H1 (cell line): ENCODE data around the gene CATSPERD. TPM values are rescaled to one million over a fixed set of nuclear protein-coding genes. Genes with fewer than 3 reads are reported as not detected.

Experiments
- CTCF ChIA-PET: fragments of 300-600 bp; sonication (Branson Sonifier 250); formaldehyde crosslinking; loops from one replicate; lab custom pipeline; 2021; ENCODE audit not compliant: partially characterized antibody; lab: Charles Lee
- POLR2A ChIA-PET: fragments of 300-600 bp; sonication (Branson Sonifier 250); formaldehyde crosslinking; loops from one replicate; lab custom pipeline; 2021; ENCODE audit warnings: inconsistent platforms; ENCODE audit not compliant: partially characterized antibody; lab: Charles Lee
- DNase-seq, 2 experiments: peaks; one replicate each; pipeline versions ENCODE4 v3.0.0 to v3.0.0-alpha.2; 2010 to 2022; ENCODE audit warnings: low spot score in 2 of 2, low read depth in 1 of 2, mixed read lengths in 1 of 2
- FAIRE-seq: peaks from 2 replicates; lab custom pipeline; 2011; peaks lifted over from hg19 to GRCh38; lab: Jason Lieb, UNC
- H2AFZ ChIP-seq: 2 replicates; pipeline ENCODE4 v1.8.1; 2012; ENCODE audit warnings: low read length, inconsistent platforms
- H2AK5ac ChIP-seq: 2 replicates; pipeline ENCODE4 v1.6.1; 2013; ENCODE audit warnings: low read depth, low read length
- H2BK120ac ChIP-seq: replicated peaks from 2 replicates; pipeline ENCODE3; 2013; ENCODE audit warnings: low read depth, low read length, inconsistent platforms
- H2BK12ac ChIP-seq: 2 replicates; pipeline ENCODE4 v1.6.1; 2013; ENCODE audit warnings: low read depth, low read length
- H2BK15ac ChIP-seq: 2 replicates; pipeline ENCODE4 v1.6.1; 2013; ENCODE audit warnings: low read length
- H2BK20ac ChIP-seq: 2 replicates; pipeline ENCODE4 v1.6.1; 2013; ENCODE audit warnings: low read length
- H2BK5ac ChIP-seq: 2 replicates; pipeline ENCODE4 v1.6.1; 2013; ENCODE audit warnings: low read depth, low read length
- H3K14ac ChIP-seq: 2 replicates; pipeline ENCODE4 v1.6.1; 2013; ENCODE audit warnings: inconsistent platforms; ENCODE audit not compliant: insufficient read length
- H3K18ac ChIP-seq: 2 replicates; pipeline ENCODE4 v1.6.1; 2013; ENCODE audit warnings: low read length; ENCODE audit errors: extremely low read depth
- H3K23ac ChIP-seq: 2 replicates; pipeline ENCODE4 v1.6.1; 2013; ENCODE audit warnings: inconsistent platforms; ENCODE audit not compliant: insufficient read length
- H3K23me2 ChIP-seq: 2 replicates; pipeline ENCODE4 v1.6.1; 2013; ENCODE audit warnings: low read depth, low read length
- H3K27ac ChIP-seq: 2 replicates; pipeline ENCODE4 v1.6.1; 2011; ENCODE audit warnings: low read depth, low read length, inconsistent platforms
- H3K27me3 ChIP-seq, 4 experiments: replicated peaks in 1 of 4; 1 replicate in 1 of 4; 2 replicates in 3 of 4; pipeline versions ENCODE4 v1.6.1 to v1.8.1; 2011 to 2013; ENCODE audit warnings: low read length in 3 of 4, mild to moderate bottlenecking in 3 of 4, inconsistent platforms in 2 of 4, mixed read lengths in 2 of 4, moderate library complexity in 1 of 4; ENCODE audit not compliant: control insufficient read depth in 3 of 4, insufficient read depth in 3 of 4; ENCODE audit errors: extremely low read depth in 1 of 4
- H3K36me3 ChIP-seq, 4 experiments: 2 replicates each; pipeline versions ENCODE4 v1.6.1 to v1.8.1; 2011 to 2013; ENCODE audit warnings: mild to moderate bottlenecking in 4 of 4, low read length in 3 of 4, moderate library complexity in 2 of 4, control low read depth in 1 of 4, inconsistent platforms in 1 of 4; ENCODE audit not compliant: insufficient read depth in 4 of 4, control insufficient read depth in 2 of 4
- H3K4ac ChIP-seq: replicated peaks from 2 replicates; pipeline ENCODE3; 2013; ENCODE audit warnings: low read length, low read depth, mixed read lengths, inconsistent platforms; ENCODE audit not compliant: insufficient read length
- H3K4me1 ChIP-seq, 4 experiments: replicated peaks in 1 of 4; 1 replicate in 1 of 4; 2 replicates in 3 of 4; pipeline versions ENCODE4 v1.6.1 to v1.8.1; 2011 to 2013; ENCODE audit warnings: low read length in 3 of 4, inconsistent platforms in 2 of 4, mixed read lengths in 1 of 4; ENCODE audit not compliant: insufficient read depth in 4 of 4, control insufficient read depth in 3 of 4
- H3K4me2 ChIP-seq, 2 experiments: 2 replicates each; pipeline versions ENCODE4 v1.6.1 to v1.8.1; 2011 to 2013; ENCODE audit warnings: low read depth in 2 of 2, low read length in 2 of 2, control low read depth in 1 of 2, inconsistent platforms in 1 of 2, mild to moderate bottlenecking in 1 of 2; ENCODE audit not compliant: insufficient read depth in 1 of 2
- H3K4me3 ChIP-seq, 4 experiments: fragments of 200-600, 300-600 bp in 1 of 4; sonication (generic), shearing (Covaris generic), sonication (Bioruptor Twin) in 1 of 4; 2 replicates each; pipeline versions ENCODE4 v1.5.1 to v1.8.1; 2011 to 2016; ENCODE audit warnings: low read length in 4 of 4, low read depth in 3 of 4, control low read depth in 2 of 4, inconsistent platforms in 2 of 4, mild to moderate bottlenecking in 2 of 4, mixed read lengths in 1 of 4, moderate library complexity in 1 of 4; ENCODE audit not compliant: insufficient read depth in 2 of 4; ENCODE audit errors: extremely low read depth in 1 of 4
- H3K56ac ChIP-seq: replicated peaks from 2 replicates; pipeline ENCODE3; 2013; ENCODE audit warnings: low read depth, mild to moderate bottlenecking, mixed read lengths, low read length, inconsistent platforms; ENCODE audit not compliant: insufficient read length
- H3K79me1 ChIP-seq: 2 replicates; pipeline ENCODE4 v1.6.1; 2013; ENCODE audit warnings: low read depth, low read length, control low read depth
- H3K79me2 ChIP-seq, 2 experiments: 2 replicates each; pipeline versions ENCODE4 v1.6.1 to v1.8.1; 2012 to 2013; ENCODE audit warnings: low read length in 2 of 2, mild to moderate bottlenecking in 2 of 2, inconsistent platforms in 1 of 2; ENCODE audit not compliant: insufficient read depth in 2 of 2, control insufficient read depth in 1 of 2
- H3K9ac ChIP-seq, 4 experiments: replicated peaks in 1 of 4; 1 replicate in 1 of 4; 2 replicates in 3 of 4; pipeline versions ENCODE4 v1.6.1 to v1.8.1; 2011 to 2013; ENCODE audit warnings: low read depth in 3 of 4, low read length in 3 of 4, control low read depth in 2 of 4, mild to moderate bottlenecking in 2 of 4, moderate library complexity in 2 of 4, inconsistent platforms in 1 of 4; ENCODE audit errors: extremely low read depth in 1 of 4
- H3K9me3 ChIP-seq, 2 experiments: 2 replicates each; pipeline versions ENCODE4 v1.6.1 to v1.8.1; 2012 to 2013; ENCODE audit warnings: mild to moderate bottlenecking in 2 of 2, moderate library complexity in 2 of 2, control low read depth in 1 of 2, inconsistent platforms in 1 of 2, low read depth in 1 of 2, low read length in 1 of 2, mixed read lengths in 1 of 2; ENCODE audit not compliant: insufficient read depth in 2 of 2
- H4K20me1 ChIP-seq, 2 experiments: replicated peaks in 1 of 2; 2 replicates each; pipeline versions ENCODE3 to v1.8.1; 2011 to 2013; ENCODE audit warnings: inconsistent platforms in 2 of 2, low read length in 2 of 2, mild to moderate bottlenecking in 1 of 2; ENCODE audit not compliant: insufficient read depth in 2 of 2, control insufficient read depth in 1 of 2
- H4K5ac ChIP-seq: 2 replicates; pipeline ENCODE4 v1.6.1; 2013; ENCODE audit warnings: low read length, low read depth, mixed read lengths, inconsistent platforms; ENCODE audit not compliant: insufficient read length
- H4K8ac ChIP-seq: 2 replicates; pipeline ENCODE4 v1.8.0; 2013; ENCODE audit warnings: mild to moderate bottlenecking, moderate library complexity, low read length, inconsistent platforms; ENCODE audit not compliant: insufficient read depth; ENCODE audit errors: extremely low read depth
- H4K91ac ChIP-seq: replicated peaks from 2 replicates; pipeline ENCODE3; 2013; ENCODE audit warnings: low read length, mixed read lengths, inconsistent platforms; ENCODE audit not compliant: insufficient read length
- ASH2L ChIP-seq: fragments of 200-600, 300-600 bp; sonication (generic); IDR thresholded peaks from one replicate; pipeline ENCODE4 v1.7.1; 2017; ENCODE audit warnings: low read length
- BCL11A ChIP-seq, 2 experiments: IDR thresholded peaks; one replicate each; pipeline ENCODE4 v1.6.1; 2011; ENCODE audit warnings: low read depth in 2 of 2, low read length in 2 of 2, mild to moderate bottlenecking in 2 of 2
- CBX8 ChIP-seq: fragments of 300-800, 300-1000 bp; sonication (generic); IDR thresholded peaks from 2 replicates; pipeline ENCODE4 v1.7.1; 2016; ENCODE audit warnings: low read depth, low read length, borderline replicate concordance
- CEBPB ChIP-seq: IDR thresholded peaks from 2 replicates; pipeline ENCODE4 v1.6.1; 2012; ENCODE audit warnings: low read depth, low read length
- EP300 ChIP-seq, 2 experiments: IDR thresholded peaks; 1 replicate in 1 of 2; 2 replicates in 1 of 2; pipeline ENCODE4 v1.6.1; 2011 to 2012; ENCODE audit warnings: low read depth in 2 of 2, low read length in 2 of 2, mild to moderate bottlenecking in 2 of 2, borderline replicate concordance in 1 of 2, inconsistent platforms in 1 of 2, moderate library complexity in 1 of 2
- EZH2 ChIP-seq: fragments of 200-600 bp; sonication (generic); IDR thresholded peaks from 2 replicates; pipeline ENCODE4 v1.7.1; 2012; ENCODE audit warnings: low read depth, mild to moderate bottlenecking, moderate library complexity, low read length, inconsistent platforms; ENCODE audit not compliant: severe bottlenecking
- KDM5A ChIP-seq: fragments of 200-600 bp; IDR thresholded peaks from 2 replicates; pipeline ENCODE4 v1.7.1; 2012; ENCODE audit warnings: mild to moderate bottlenecking, low read length, inconsistent platforms, mixed read lengths
- MAFK ChIP-seq: IDR thresholded peaks from 2 replicates; pipeline ENCODE4 v1.6.1; 2012; ENCODE audit warnings: low read depth, mild to moderate bottlenecking, improper control_type of control experiment, low read length
- POLR2A ChIP-seq, 2 experiments: IDR thresholded peaks; 1 replicate in 1 of 2; 2 replicates in 1 of 2; pipeline ENCODE4 v1.6.1; 2011; ENCODE audit warnings: low read depth in 2 of 2, low read length in 2 of 2, mild to moderate bottlenecking in 2 of 2; ENCODE audit errors: control extremely low read depth in 1 of 2
- POLR2AphosphoS5 ChIP-seq: IDR thresholded peaks from 2 replicates; pipeline ENCODE4 v1.6.1; 2011; ENCODE audit warnings: low read depth, low read length
- SIX5 ChIP-seq: IDR thresholded peaks from 2 replicates; pipeline ENCODE4 v1.6.1; 2011; ENCODE audit warnings: mild to moderate bottlenecking, low read depth, low read length
- SP2 ChIP-seq: IDR thresholded peaks from 2 replicates; pipeline ENCODE4 v1.6.1; 2012; ENCODE audit warnings: mild to moderate bottlenecking, low read length, inconsistent platforms
- SRF ChIP-seq: IDR thresholded peaks from 2 replicates; pipeline ENCODE4 v1.6.1; 2011; ENCODE audit warnings: mild to moderate bottlenecking, low read depth, low read length, moderate library complexity
- WGBS, 2 experiments: shearing (Covaris generic) in 1 of 2; methylation state at CpG; one replicate each; pipeline versions ENCODE4 v1.1.6 to v1.1.7; 2013 to 2015; ENCODE audit warnings: low lambda C conversion rate in 2 of 2, mixed read lengths in 2 of 2, inconsistent platforms in 1 of 2, low coverage in 1 of 2, missing lambda C conversion rate in 1 of 2; ENCODE audit not compliant: insufficient replicate concordance in 2 of 2, insufficient coverage in 1 of 2, insufficient read length in 1 of 2; ENCODE audit errors: extremely low coverage in 1 of 2, missing lambda C conversion rate in 1 of 2; 5-methylcytosine and 5-hydroxymethylcytosine counted together
- polyA plus RNA-seq, 7 experiments: library from polyadenylated mRNA; depleted of rRNA in 3 of 7; stranded (reverse) in 5 of 7; unstranded in 2 of 7; fragments of >200 nt in 5 of 7; fragments of 200-250 nt in 2 of 7; gene quantifications; 1 replicate in 5 of 7; 2 replicates in 1 of 7; 4 replicates in 1 of 7; pipeline versions ENCODE4 v1.2.1 to v1.2.3, GENCODE V29; 2011 to 2013; ENCODE audit warnings: missing spikeins in 2 of 7, mixed read lengths in 2 of 7
- total RNA-seq: library from RNA; stranded (reverse); fragmentation: NEBNext Ultra II Directional; extraction: Animal tissue kit (Norgen Biotek cat#: 25700); gene quantifications from 2 replicates; pipeline ENCODE4 v1.2.1, GENCODE V29; 2021

The CATSPERD gene
- total and polyA plus RNA-seq, 2 of the 8 experiments (the other 6 are each of a cell fraction or from before 2014, with no cell fraction given): 0.12 TPM; not detected in 1

DNA sequence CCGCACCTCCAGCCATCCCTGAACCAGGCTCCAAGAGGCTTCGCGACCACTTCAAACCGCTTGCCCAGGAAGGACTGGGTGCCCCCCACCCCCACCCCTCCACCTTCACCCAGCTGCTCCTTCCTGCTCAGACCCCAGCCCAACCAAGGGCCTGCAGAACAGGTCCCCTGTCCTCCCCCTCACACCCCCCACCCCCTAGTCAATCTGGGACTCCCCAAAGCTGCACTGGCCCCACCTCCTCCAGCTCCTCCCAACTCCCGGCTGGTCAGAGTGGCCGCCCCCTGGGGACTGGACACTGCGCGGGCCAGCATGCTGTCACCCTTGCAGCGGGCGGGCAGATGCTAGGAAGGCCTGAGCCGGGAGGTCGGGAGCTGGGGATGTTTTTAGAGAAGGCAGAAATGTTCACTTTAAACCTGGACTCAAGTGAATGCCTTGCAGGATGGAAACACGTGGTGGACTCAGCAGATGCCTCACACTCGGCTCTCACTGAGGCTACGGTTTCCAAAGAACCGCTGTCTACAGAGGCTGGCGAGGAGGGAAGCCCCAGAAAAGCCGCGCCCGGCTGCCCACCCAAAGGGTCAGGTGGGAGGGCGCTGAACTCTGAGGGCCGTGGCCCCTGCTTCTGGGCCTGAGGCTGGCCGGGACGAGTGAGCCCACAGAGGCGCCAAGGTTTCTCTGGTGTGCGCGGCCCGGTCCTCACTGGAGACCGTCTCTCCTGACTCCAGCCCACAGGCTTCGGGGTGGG is 22.4 kb upstream of the CATSPERD start:
- no peak overlapping the region for H2AK5ac ChIP-seq
- H3K4me2 ChIP-seq: no peak overlapping the region
- no peak overlapping the region for H4K5ac ChIP-seq
- H3K79me1 ChIP-seq: peaks cover 2% of the 10 kb centered on the region
- no peak overlapping the region for H2BK12ac ChIP-seq
- no peak for FAIRE-seq
- no peak overlapping the region for H3K56ac ChIP-seq
- H3K9me3 ChIP-seq: peaks cover 0 to 5% of the 10 kb centered on the region in 2 experiments; a peak in 1 of 4 replicates
- H3K9ac ChIP-seq: no peak overlapping the region
- no peak overlapping the region for H3K23ac ChIP-seq
- H3K18ac ChIP-seq: no peak overlapping the region
- no peak overlapping the region for H2BK15ac ChIP-seq
- H4K91ac ChIP-seq: no peak overlapping the region
- no peak overlapping the region for H3K27ac ChIP-seq
- no peaks in the 10 kb centered on the region; the same call in 1 of the 2 replicates for H3K23me2 ChIP-seq
- H3K14ac ChIP-seq: no peak overlapping the region
- no peak overlapping the region for H3K4me3 ChIP-seq
- peaks cover 36 to 77% (median 64%) of the 10 kb centered on the region in 4 experiments for H3K36me3 ChIP-seq
- peaks cover 23 to 31% of the 10 kb centered on the region in 2 experiments for H4K20me1 ChIP-seq
- no peak overlapping the region for H2AFZ ChIP-seq
- H3K4ac ChIP-seq: no peak overlapping the region
- no peak for DNase-seq
- peaks cover 0 to 10% of the 10 kb centered on the region in 2 experiments; a peak in 1 of 4 replicates for H3K79me2 ChIP-seq
- no peak overlapping the region for H2BK20ac ChIP-seq
- ChIA-PET POLR2A (interaction anchor here (0.9 to 15.6 kb wide), 3 partner anchors 8 to 76 kb away, joined by 3 to 620 read pairs (median 60); partner anchors contain the start of genes CATSPERD, LONP1, RPL36 and SAFB), CTCF (interaction anchor here (1.5 to 2.0 kb wide), 3 partner anchors 7 to 11 kb away, joined by 4 to 9 read pairs (median 4); partner anchors contain the start of gene RPL36)
- H4K8ac ChIP-seq: no peak overlapping the region
- no peaks in the 10 kb centered on the region for H3K27me3 ChIP-seq
- 93% methylated on average over 23 of the region's 30 CpGs; no CpG with 5 or more reads in 1 of the 2 experiments for WGBS, 2 experiments
- no peaks in the 10 kb centered on the region for H3K4me1 ChIP-seq
- no peak overlapping the region for H2BK120ac ChIP-seq
- H2BK5ac ChIP-seq: no peak overlapping the region
- TF ChIP-seq POLR2AphosphoS5 (0 out of 2 replicates have a peak, but pooled peaks have one; percentile 2), POLR2A (IDR thresholded peaks at IDR 0.05; ENCODE audit: control extremely low read depth in 1 of 2, low read depth in 2 of 2, low read length in 2 of 2) (peak in 1 of 2 experiments; percentile 2; a peak in 1 of 3 replicates), MAFK (no peak), KDM5A (no peak), CEBPB (no peak), EP300 (IDR thresholded peaks at IDR 0.05; ENCODE audit: borderline replicate concordance in 1 of 2, low read depth in 2 of 2, low read length in 2 of 2) (no peak), EZH2 (no peak), SRF (no peak), SIX5 (no peak), BCL11A (IDR thresholded peaks at IDR 0.05; ENCODE audit: low read depth in 2 of 2, low read length in 2 of 2) (no peak), CBX8 (no peak), ASH2L (no peak), SP2 (no peak)
